Type B pancreatic cell (in vitro differentiated cells): ENCODE results near the gene FABP3. TPM values are rescaled to one million over a fixed set of nuclear protein-coding genes. Genes with fewer than 3 reads are reported as not detected.

Source experiments
- DNase-seq: peaks from one replicate; pipeline ENCODE4 v3.0.0; 2021; ENCODE audit warnings: mixed read lengths; ENCODE audit not compliant: unreplicated experiment; ENCODE audit errors: extremely low spot score
- H3K27ac Mint-ChIP-seq: 2 replicates; pipeline ENCODE4 v1.8.0; 2021; ENCODE audit warnings: mild to moderate bottlenecking, mixed read lengths
- H3K27me3 Mint-ChIP-seq: 2 replicates; pipeline ENCODE4 v1.8.0; 2021; ENCODE audit warnings: mixed read lengths
- H3K36me3 Mint-ChIP-seq: 2 replicates; pipeline ENCODE4 v1.8.0; 2021; ENCODE audit warnings: mixed read lengths
- H3K4me1 Mint-ChIP-seq: one replicate; pipeline ENCODE4 v1.8.0; 2021; ENCODE audit warnings: mixed read lengths; ENCODE audit not compliant: unreplicated experiment
- H3K4me3 Mint-ChIP-seq: 2 replicates; pipeline ENCODE4 v1.8.0; 2021; ENCODE audit warnings: mild to moderate bottlenecking, mixed read lengths
- H3K9me3 Mint-ChIP-seq: 2 replicates; pipeline ENCODE4 v1.8.0; 2021; ENCODE audit warnings: mixed read lengths
- CTCF ChIP-seq: fragments of 200-600 bp; sonication (generic); conservative IDR thresholded peaks from 2 replicates; pipeline ENCODE4 v1.5.0; 2021; ENCODE audit warnings: antibody characterized with exemption, mild to moderate bottlenecking
- long read RNA-seq: library from polyadenylated mRNA; unstranded; transcript quantifications from one replicate; pipeline ENCODE4 v2.0.0, GENCODE V29; 2020
- total RNA-seq: library from RNA; stranded (reverse); gene quantifications from 2 replicates; pipeline ENCODE4 v1.2.1, GENCODE V29; 2021; ENCODE audit warnings: low replicate concordance

The FABP3 gene
- total RNA-seq: 16.4 and 18.8 TPM in 2 replicates
- long read RNA-seq, transcript FABP3-201 (4 exons, 725 nt): major isoform, 6 of 8 reads
- long read RNA-seq, partial matches to known transcripts: 0 of 8 reads
- long read RNA-seq, other reads (novel, unspliced or antisense): 2 of 8 reads

- Mint-ChIP-seq H3K27me3 (peaks cover 4% of the 10 kb centered on the region), H3K9me3 (no peaks in the 10 kb centered on the region), H3K4me1 (peaks cover 42% of the 10 kb centered on the region), H3K27ac (peak within 1 kb of the TSS; percentile 95), H3K4me3 (peak within 1 kb of the TSS; percentile 89), H3K36me3 (no peaks in the 10 kb centered on the region)
- TF ChIP-seq CTCF: peak; percentile 42
- peak; percentile 83 for DNase-seq
Observed at GRCh38 chr1:31373056-31373896, at the start of gene FABP3. TSS of gene FABP3 (minus strand) at chr1:31373076. CDS start at chr1:31373014, 62 bp downstream.

GRCh38 chr1:31421371-31422040, 48.6 kb upstream of the FABP3 start:
- Mint-ChIP-seq H3K27me3 (no peaks in the 10 kb centered on the region), H3K36me3 (peaks cover 7% of the 10 kb centered on the region), H3K4me3 (no peak overlapping the region), H3K27ac (peak overlapping the region; percentile 40), H3K9me3 (no peaks in the 10 kb centered on the region), H3K4me1 (peaks cover 18% of the 10 kb centered on the region)
- peak; percentile 69 for TF ChIP-seq CTCF
- no peak for DNase-seq

- no peak overlapping the region for H3K4me3 Mint-ChIP-seq
Observed at GRCh38 chr1:31420716-31421115, 47.8 kb upstream of the FABP3 start.

GRCh38 chr1:31418626-31419323, 45.9 kb upstream of the FABP3 start:
- no peaks in the 10 kb centered on the region for H3K9me3 Mint-ChIP-seq
- peaks cover 39% of the 10 kb centered on the region for H3K4me1 Mint-ChIP-seq
- no peak for TF ChIP-seq CTCF
- peaks cover under 1% of the 10 kb centered on the region for H3K27me3 Mint-ChIP-seq
- no peak overlapping the region for H3K27ac Mint-ChIP-seq
- DNase-seq: no peak
- H3K4me3 Mint-ChIP-seq: no peak overlapping the region
- H3K36me3 Mint-ChIP-seq: peaks cover 7% of the 10 kb centered on the region

More at GRCh38 chr1:31420716-31421115, 47.8 kb upstream of the FABP3 start:
- H3K27me3 Mint-ChIP-seq: no peaks in the 10 kb centered on the region
- no peak for TF ChIP-seq CTCF
- peaks cover 24% of the 10 kb centered on the region for H3K4me1 Mint-ChIP-seq
- H3K36me3 Mint-ChIP-seq: peaks cover 7% of the 10 kb centered on the region
- no peaks in the 10 kb centered on the region for H3K9me3 Mint-ChIP-seq
- no peak for DNase-seq
- peak overlapping the region; percentile 40 for H3K27ac Mint-ChIP-seq

- DNase-seq: no peak
- Mint-ChIP-seq H3K36me3 (peaks cover 7% of the 10 kb centered on the region), H3K4me1 (peaks cover 33% of the 10 kb centered on the region), H3K27me3 (peaks cover 9% of the 10 kb centered on the region), H3K9me3 (no peaks in the 10 kb centered on the region), H3K4me3 (peak overlapping the region; percentile 70), H3K27ac (peak overlapping the region; percentile 31)
- TF ChIP-seq CTCF: no peak
Observed at GRCh38 chr1:31417148-31417547, 44.3 kb upstream of the FABP3 start.
